Calu3 (cell line): Measurements from ENCODE around the gene BCAR1. TPM values are rescaled to one million over a fixed set of nuclear protein-coding genes. Genes with fewer than 3 reads are reported as not detected.

ENCODE experiments used
- BruUV-seq: library from RNA; stranded (reverse); fragments of 400-500 nt; replicated peaks from 2 replicates; lab custom pipeline; 2021; lab: Mats Ljungman, UMichigan
- CTCF ChIA-PET: fragments of 300-600 bp; sonication (Branson Sonifier 250); formaldehyde crosslinking; loops from one replicate; lab custom pipeline; 2022; ENCODE audit warnings: antibody characterized with exemption; lab: Charles Lee
- DNase-seq: peaks from one replicate; pipeline ENCODE4 v3.0.0; 2022
- H3K27ac Mint-ChIP-seq: one replicate; pipeline ENCODE4 v1.8.0; 2022; ENCODE audit warnings: mixed read lengths; ENCODE audit not compliant: unreplicated experiment
- H3K27me3 Mint-ChIP-seq: one replicate; pipeline ENCODE4 v1.8.0; 2022; ENCODE audit warnings: mixed read lengths; ENCODE audit not compliant: unreplicated experiment
- H3K36me3 Mint-ChIP-seq: one replicate; pipeline ENCODE4 v1.8.0; 2022; ENCODE audit warnings: mild to moderate bottlenecking, moderate library complexity, mixed read lengths; ENCODE audit not compliant: insufficient read depth, unreplicated experiment
- H3K4me1 Mint-ChIP-seq: one replicate; pipeline ENCODE4 v1.8.0; 2022; ENCODE audit warnings: mild to moderate bottlenecking, low read depth, mixed read lengths; ENCODE audit not compliant: unreplicated experiment
- H3K4me3 Mint-ChIP-seq: one replicate; pipeline ENCODE4 v1.8.0; 2022; ENCODE audit warnings: mild to moderate bottlenecking, low read depth, moderate library complexity, mixed read lengths; ENCODE audit not compliant: unreplicated experiment
- H3K9me3 Mint-ChIP-seq: one replicate; pipeline ENCODE4 v1.8.0; 2022; ENCODE audit warnings: low read depth, mixed read lengths; ENCODE audit not compliant: unreplicated experiment
- intact Hi-C: fragments of 100-400 bp; cut with micrococcal nuclease; formaldehyde crosslinking; loops from one replicate; pipeline ENCODE4 v1.10.0; 2022; ENCODE audit not compliant: unreplicated experiment
- total RNA-seq: library from RNA; stranded (reverse); gene quantifications from 2 replicates; pipeline ENCODE4 v1.2.3, GENCODE V29; 2022
- TF ChIP-seq, protein P1 (sequence below): fragments of 200-600 bp; IDR thresholded peaks from one replicate; pipeline ENCODE4 v1.8.0; 2022; ENCODE audit warnings: antibody characterized with exemption; ENCODE audit not compliant: unreplicated experiment

BCAR1 gene
- total RNA-seq, 1 experiment from 2014 or later: 153 TPM

DNA sequence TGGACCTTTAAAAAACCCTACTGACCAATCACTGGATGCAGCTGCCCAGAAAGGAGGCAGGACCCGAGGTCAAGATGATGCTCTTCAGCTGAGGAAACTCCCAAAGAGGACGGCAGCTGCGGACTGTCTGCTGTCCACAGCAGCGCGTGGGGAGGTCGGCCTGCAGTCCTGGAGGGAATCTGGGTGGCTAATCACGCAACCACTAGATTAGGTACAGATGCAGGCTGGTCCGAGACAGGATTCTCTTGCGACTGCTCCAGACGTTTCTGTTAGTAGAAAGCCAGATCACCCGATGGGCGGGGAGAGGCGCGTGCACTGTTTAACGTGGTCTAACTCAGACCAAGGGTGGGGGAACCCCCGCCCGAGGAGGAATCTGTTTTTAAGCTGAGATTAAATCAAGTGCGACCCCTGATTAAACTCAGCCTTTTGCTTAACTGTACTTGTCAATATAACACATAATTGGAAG lies 53.3 kb downstream of the BCAR1 start:
- intact Hi-C loops: loop anchor here (5.0 kb wide), 1 partner anchor 264 kb away; the partner anchor contains the start of gene TMEM170A
- no peak for DNase-seq
- no peaks in the 10 kb centered on the region for H3K9me3 Mint-ChIP-seq
- peaks cover 46% of the 10 kb centered on the region for H3K27me3 Mint-ChIP-seq
- H3K4me1 Mint-ChIP-seq: peaks cover 11% of the 10 kb centered on the region
- CTCF ChIA-PET: interaction anchor here (1.2 to 4.1 kb wide), 7 partner anchors 22 to 266 kb away, joined by 3 to 47 read pairs (median 7); partner anchors contain the start of gene TMEM170A
- TF ChIP-seq, protein P1, sequence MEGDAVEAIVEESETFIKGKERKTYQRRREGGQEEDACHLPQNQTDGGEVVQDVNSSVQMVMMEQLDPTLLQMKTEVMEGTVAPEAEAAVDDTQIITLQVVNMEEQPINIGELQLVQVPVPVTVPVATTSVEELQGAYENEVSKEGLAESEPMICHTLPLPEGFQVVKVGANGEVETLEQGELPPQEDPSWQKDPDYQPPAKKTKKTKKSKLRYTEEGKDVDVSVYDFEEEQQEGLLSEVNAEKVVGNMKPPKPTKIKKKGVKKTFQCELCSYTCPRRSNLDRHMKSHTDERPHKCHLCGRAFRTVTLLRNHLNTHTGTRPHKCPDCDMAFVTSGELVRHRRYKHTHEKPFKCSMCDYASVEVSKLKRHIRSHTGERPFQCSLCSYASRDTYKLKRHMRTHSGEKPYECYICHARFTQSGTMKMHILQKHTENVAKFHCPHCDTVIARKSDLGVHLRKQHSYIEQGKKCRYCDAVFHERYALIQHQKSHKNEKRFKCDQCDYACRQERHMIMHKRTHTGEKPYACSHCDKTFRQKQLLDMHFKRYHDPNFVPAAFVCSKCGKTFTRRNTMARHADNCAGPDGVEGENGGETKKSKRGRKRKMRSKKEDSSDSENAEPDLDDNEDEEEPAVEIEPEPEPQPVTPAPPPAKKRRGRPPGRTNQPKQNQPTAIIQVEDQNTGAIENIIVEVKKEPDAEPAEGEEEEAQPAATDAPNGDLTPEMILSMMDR: no peak
- no peak overlapping the region for H3K4me3 Mint-ChIP-seq
- no TSS peak for BruUV-seq
- H3K27ac Mint-ChIP-seq: no peak overlapping the region
- H3K36me3 Mint-ChIP-seq: peaks cover 6% of the 10 kb centered on the region

DNA sequence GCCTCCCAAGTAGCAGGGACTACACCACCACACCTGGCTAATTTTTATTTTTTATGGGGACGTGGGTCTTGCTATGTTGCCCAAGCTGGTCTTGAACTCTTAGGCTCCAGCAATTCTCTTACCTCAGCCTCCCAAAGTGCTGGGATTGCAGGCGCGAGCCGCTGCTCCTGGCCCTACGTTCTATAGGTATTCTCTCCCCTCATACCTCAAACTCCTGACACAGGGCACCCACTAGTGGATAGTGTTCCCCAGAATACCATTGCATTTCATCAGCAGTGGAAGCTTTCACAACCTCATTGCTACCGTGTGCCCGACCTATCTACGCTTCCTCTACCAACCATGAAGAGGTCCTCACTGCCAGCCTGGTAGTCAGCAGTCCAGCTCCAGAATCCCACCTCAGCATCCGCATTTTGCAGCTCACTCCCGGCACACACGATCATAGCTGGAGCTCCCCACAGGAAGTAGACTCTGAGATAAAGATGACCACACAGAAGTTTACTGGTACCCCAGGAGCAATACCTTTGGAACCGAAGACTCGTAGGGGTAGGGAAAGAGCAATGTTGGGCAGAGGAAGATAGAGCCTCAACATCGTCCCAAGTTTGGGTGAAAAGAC lies 53.8 kb downstream of the BCAR1 start:
- no peak overlapping the region for H3K27ac Mint-ChIP-seq
- CTCF ChIA-PET: interaction anchor here (1.1 to 4.1 kb wide), 4 partner anchors 48 to 236 kb away, joined by 3 to 47 read pairs (median 5); partner anchors contain the start of gene CFDP1
- H3K4me1 Mint-ChIP-seq: peaks cover 14% of the 10 kb centered on the region
- H3K27me3 Mint-ChIP-seq: peaks cover 51% of the 10 kb centered on the region
- TF ChIP-seq, protein P1: no peak
- intact Hi-C loops: loop anchor here (5.0 kb wide), 1 partner anchor 265 kb away; the partner anchor contains the start of gene TMEM170A
- H3K36me3 Mint-ChIP-seq: peaks cover 6% of the 10 kb centered on the region
- DNase-seq: no peak
- BruUV-seq: no TSS peak
- H3K4me3 Mint-ChIP-seq: no peak overlapping the region
- H3K9me3 Mint-ChIP-seq: no peaks in the 10 kb centered on the region

DNA sequence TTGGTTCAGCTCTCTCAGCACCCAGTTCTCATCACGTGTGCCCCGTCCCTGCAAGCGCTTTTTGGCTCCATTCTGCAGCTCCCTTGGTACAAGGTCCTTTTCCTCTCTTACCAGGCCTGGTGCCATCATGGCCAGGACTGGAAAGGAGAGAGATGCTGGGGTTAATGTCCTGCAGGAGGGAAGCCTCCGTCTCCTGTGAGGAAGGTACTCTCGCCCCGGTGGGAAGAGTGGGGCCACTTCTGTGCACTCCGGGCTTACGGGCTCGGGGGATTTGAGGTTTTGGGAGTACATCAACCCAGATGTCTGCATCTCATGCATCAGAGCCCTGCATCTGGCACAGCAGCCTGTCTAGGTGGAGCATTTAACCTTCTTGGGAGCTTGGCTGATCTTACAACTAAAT lies 54.6 kb downstream of the BCAR1 start:
- H3K36me3 Mint-ChIP-seq: peaks cover 6% of the 10 kb centered on the region
- no peak overlapping the region for H3K4me3 Mint-ChIP-seq
- intact Hi-C loops: loop anchor here (5.0 kb wide), 1 partner anchor 265 kb away; the partner anchor contains the start of gene TMEM170A
- H3K27me3 Mint-ChIP-seq: peaks cover 59% of the 10 kb centered on the region
- peaks cover 17% of the 10 kb centered on the region for H3K4me1 Mint-ChIP-seq
- BruUV-seq: no TSS peak
- no peaks in the 10 kb centered on the region for H3K9me3 Mint-ChIP-seq
- CTCF ChIA-PET: interaction anchor here (1.1 to 1.2 kb wide), 2 partner anchors 49 to 237 kb away, joined by 3 read pairs; partner anchors contain the start of gene CFDP1
- H3K27ac Mint-ChIP-seq: no peak overlapping the region
- TF ChIP-seq, protein P1: no peak
- DNase-seq: no peak

DNA sequence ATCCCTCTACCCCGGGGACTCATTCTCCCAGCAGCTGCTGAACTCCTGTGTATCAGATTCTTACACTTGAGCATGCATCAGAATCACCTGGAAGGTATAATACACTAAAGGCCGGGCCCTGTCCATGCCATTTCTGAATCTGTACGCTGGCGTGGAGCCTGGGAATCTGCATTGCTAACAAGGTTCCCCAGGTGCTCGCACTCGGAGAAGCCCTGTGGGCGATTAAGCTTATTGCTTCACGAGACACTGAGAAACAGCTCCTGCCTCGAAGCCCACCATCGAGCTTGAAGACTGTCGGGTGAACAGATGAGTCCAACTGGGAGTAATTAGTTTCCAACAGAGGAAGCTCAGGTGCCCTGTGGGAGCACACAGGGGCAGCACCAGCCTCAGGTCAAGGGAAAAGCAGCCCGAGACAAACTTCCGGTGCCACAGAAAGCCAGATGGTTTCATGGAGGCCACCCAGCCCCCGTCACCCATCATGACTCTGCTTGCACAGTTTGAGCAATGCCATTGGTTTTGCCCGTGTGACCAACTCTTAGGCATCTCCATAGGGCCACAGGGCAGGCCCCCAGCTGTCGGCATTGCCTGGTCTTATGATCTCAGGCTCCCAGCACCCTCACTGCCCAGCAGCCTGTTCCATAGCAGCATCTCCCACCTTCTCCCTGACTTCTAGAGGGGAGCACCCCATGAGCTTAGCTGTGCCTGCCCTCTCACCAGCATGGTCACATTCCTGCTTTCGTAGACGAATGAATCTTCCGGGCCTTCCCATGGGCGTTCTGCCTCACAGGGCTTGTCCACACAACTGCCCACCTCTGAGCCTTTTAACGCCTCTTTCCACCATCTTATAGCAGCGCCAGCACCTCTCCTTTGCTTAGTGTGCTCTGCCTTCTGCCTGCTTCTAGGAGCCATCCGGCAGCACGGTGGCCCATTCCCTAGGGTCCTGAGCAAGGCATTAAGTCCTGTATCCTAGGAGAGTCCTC lies 55.3 kb downstream of the BCAR1 start:
- no peak for DNase-seq
- H3K36me3 Mint-ChIP-seq: peaks cover 6% of the 10 kb centered on the region
- H3K4me1 Mint-ChIP-seq: peaks cover 17% of the 10 kb centered on the region
- H3K27ac Mint-ChIP-seq: no peak overlapping the region
- H3K9me3 Mint-ChIP-seq: no peaks in the 10 kb centered on the region
- CTCF ChIA-PET: interaction anchor here (1.1 to 1.2 kb wide), 2 partner anchors 50 to 238 kb away, joined by 3 read pairs; partner anchors contain the start of gene CFDP1
- no peak overlapping the region for H3K4me3 Mint-ChIP-seq
- peaks cover 60% of the 10 kb centered on the region for H3K27me3 Mint-ChIP-seq
- no TSS peak for BruUV-seq
- intact Hi-C loops: loop anchor here (5.0 kb wide), 1 partner anchor 266 kb away; the partner anchor contains the start of gene TMEM170A
- TF ChIP-seq, protein P1: no peak
